ENCODE results near the gene DMRT1.

DNA sequence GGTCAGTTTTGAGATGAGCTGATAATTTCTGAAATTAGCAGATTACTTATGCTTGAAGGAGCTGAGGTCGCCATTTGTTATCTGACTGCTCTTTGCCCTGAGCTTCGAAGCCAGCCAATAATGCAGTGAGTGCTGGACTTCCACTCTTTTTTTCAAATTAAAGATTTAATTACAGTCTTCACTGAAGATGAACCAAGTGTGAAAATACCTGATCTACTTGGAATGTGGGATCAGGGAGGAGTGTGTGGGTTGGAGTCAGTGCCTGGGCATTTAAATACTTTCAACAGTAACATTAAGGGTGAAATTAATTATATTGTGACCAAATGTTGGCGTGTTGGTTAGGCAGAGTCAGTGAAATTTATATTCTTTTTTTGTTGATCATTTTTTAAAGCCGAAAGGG is 111.0 kb downstream of the DMRT1 start:
- TF ChIP-seq CTCF (IDR thresholded peaks at IDR 0.05; ENCODE audit: insufficient read depth, low read depth, low read length) (no peak), EZH2 (IDR thresholded peaks at IDR 0.05; ENCODE audit: insufficient read depth, low read length) (no peak)
